Measurements from ENCODE around the gene KCNIP2.

Gene KCNIP2

DNA sequence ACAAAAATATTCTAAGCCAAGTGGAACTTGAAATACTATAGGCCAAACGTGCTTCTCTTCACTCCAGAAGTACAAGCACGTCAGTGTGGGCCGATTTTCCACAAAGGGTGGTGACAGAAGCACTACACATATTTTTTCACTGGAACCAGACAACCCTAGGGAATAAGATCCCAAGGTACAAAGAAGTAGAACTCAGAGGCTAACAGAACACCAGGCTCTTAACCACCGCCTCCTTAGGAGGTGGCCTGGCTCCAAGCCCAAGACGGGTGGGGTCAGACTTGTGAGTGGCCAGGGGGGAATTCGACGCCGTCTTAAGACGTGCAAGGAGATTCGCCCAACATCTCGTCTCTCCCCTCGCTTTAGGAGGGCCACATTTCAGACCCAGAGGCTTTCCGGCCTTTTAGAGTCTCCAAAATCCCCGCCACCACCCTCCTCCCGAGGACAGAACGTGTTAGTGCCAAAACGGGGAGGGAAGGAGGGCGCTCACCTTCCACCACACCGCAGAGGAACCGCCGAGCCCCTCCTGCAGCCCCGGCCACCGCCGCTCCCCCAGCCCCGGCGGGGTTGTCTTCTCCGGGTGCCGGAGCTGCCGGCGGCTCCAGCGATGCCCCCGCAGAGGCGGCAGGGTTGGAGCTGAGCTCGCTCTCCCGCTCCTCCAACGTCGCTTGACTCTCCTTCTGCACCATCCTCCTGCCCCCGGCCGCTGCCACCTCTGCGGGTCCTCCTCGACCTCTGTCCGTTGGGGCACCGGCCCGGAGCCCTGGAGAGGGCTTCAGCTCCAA is 26.1 kb downstream of the KCNIP2 start:
- Histone ChIP-seq H3K36me3 (peaks cover 9% of the 10 kb centered on the region), H3K4me2 (peak overlapping the region; percentile 89), H3K27ac (peak overlapping the region; percentile 94), H3K4me1 (peaks cover 39% of the 10 kb centered on the region), H3K4me3 (peak overlapping the region; percentile 97), H3K27me3 (no peaks in the 10 kb centered on the region), H3K9me3 (no peaks in the 10 kb centered on the region), H3K9ac (peak overlapping the region; percentile 94), H4K20me1 (peaks cover 56% of the 10 kb centered on the region)
- no peak for TF ChIP-seq Cebpa-rat (IDR thresholded peaks at IDR 0.05)

- peak overlapping the region; percentile 94 for H3K27ac ChIP-seq
- H3K4me2 ChIP-seq, result peak overlapping the region; percentile 89
- peaks cover 62% of the 10 kb centered on the region for H4K20me1 ChIP-seq
- no peak for TF ChIP-seq Cebpa-rat (IDR thresholded peaks at IDR 0.05)
- no peaks in the 10 kb centered on the region for H3K27me3 ChIP-seq
- H3K36me3 ChIP-seq, result peaks cover 15% of the 10 kb centered on the region
- H3K9me3 ChIP-seq, result no peaks in the 10 kb centered on the region
- peak overlapping the region; percentile 97 for H3K4me3 ChIP-seq
- peaks cover 39% of the 10 kb centered on the region for H3K4me1 ChIP-seq
- peak overlapping the region; percentile 94 for H3K9ac ChIP-seq
Measured at GRCh38 chr10:101816913-101817336, 26.7 kb downstream of the KCNIP2 start.

DNA sequence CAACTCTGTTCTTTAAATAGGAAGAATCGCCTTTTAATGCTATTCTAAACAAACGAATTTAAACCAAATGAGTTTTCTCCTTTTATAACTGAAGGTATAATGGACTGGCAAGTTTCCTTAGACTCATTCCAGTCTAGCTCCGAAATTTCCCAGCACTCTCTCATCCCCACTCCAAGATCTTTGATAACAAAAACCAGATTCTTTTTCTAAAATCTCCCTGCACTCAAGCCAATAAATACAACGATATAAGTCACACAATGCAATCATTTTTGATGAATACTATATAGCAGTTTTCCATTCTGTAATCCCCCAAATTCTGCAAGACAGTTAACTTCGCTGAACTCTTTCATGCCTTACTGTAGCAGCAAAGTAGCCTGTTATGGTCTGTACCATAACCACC is 27.2 kb downstream of the KCNIP2 start:
- Histone ChIP-seq H3K9ac (peak overlapping the region; percentile 94), H3K4me1 (peaks cover 39% of the 10 kb centered on the region), H3K4me3 (peak overlapping the region; percentile 97), H3K9me3 (no peaks in the 10 kb centered on the region), H4K20me1 (peaks cover 68% of the 10 kb centered on the region), H3K27me3 (no peaks in the 10 kb centered on the region), H3K36me3 (peaks cover 19% of the 10 kb centered on the region), H3K4me2 (peak overlapping the region; percentile 89), H3K27ac (peak overlapping the region; percentile 94)
- TF ChIP-seq Cebpa-rat (IDR thresholded peaks at IDR 0.05), result no peak

GRCh38 chr10:101814466-101815071 is 29.0 kb downstream of the KCNIP2 start:
- Histone ChIP-seq H3K27ac (no peak overlapping the region), H3K4me3 (peak overlapping the region; percentile 97), H3K27me3 (no peaks in the 10 kb centered on the region), H3K4me2 (peak overlapping the region; percentile 89), H4K20me1 (peaks cover 86% of the 10 kb centered on the region), H3K36me3 (peaks cover 38% of the 10 kb centered on the region), H3K4me1 (peaks cover 27% of the 10 kb centered on the region), H3K9ac (peak overlapping the region; percentile 94; the same call in 1 of the 2 replicates), H3K9me3 (no peaks in the 10 kb centered on the region)
- TF ChIP-seq Cebpa-rat (IDR thresholded peaks at IDR 0.05), result no peak

- peaks cover 100% of the 10 kb centered on the region for H4K20me1 ChIP-seq
- H3K4me2 ChIP-seq, result no peak overlapping the region
- H3K27ac ChIP-seq, result no peak overlapping the region
- no peak for TF ChIP-seq Cebpa-rat (IDR thresholded peaks at IDR 0.05)
- H3K4me3 ChIP-seq, result no peak overlapping the region
- H3K9me3 ChIP-seq, result no peaks in the 10 kb centered on the region
- no peaks in the 10 kb centered on the region for H3K27me3 ChIP-seq
- peaks cover 19% of the 10 kb centered on the region for H3K4me1 ChIP-seq
- H3K9ac ChIP-seq, result no peak overlapping the region
- H3K36me3 ChIP-seq, result peaks cover 57% of the 10 kb centered on the region
Measured at GRCh38 chr10:101812606-101813005, 31.0 kb downstream of the KCNIP2 start.

- peaks cover 95% of the 10 kb centered on the region for H4K20me1 ChIP-seq
- H3K4me1 ChIP-seq, result no peaks in the 10 kb centered on the region
- H3K4me2 ChIP-seq, result no peak overlapping the region
- H3K9ac ChIP-seq, result no peak overlapping the region
- peaks cover 99% of the 10 kb centered on the region for H3K36me3 ChIP-seq
- H3K9me3 ChIP-seq, result no peaks in the 10 kb centered on the region
- no peaks in the 10 kb centered on the region for H3K27me3 ChIP-seq
- H3K27ac ChIP-seq, result no peak overlapping the region
- no peak overlapping the region for H3K4me3 ChIP-seq
- TF ChIP-seq Cebpa-rat (IDR thresholded peaks at IDR 0.05), result no peak
Measured at GRCh38 chr10:101807158-101807557, 36.4 kb downstream of the KCNIP2 start.

GRCh38 chr10:101803511-101803910 is 40.1 kb downstream of the KCNIP2 start:
- Histone ChIP-seq H3K4me1 (no peaks in the 10 kb centered on the region), H3K27ac (no peak overlapping the region), H3K9me3 (no peaks in the 10 kb centered on the region), H3K9ac (no peak overlapping the region), H4K20me1 (peaks cover 95% of the 10 kb centered on the region), H3K27me3 (no peaks in the 10 kb centered on the region), H3K36me3 (peaks cover 100% of the 10 kb centered on the region), H3K4me2 (no peak overlapping the region), H3K4me3 (no peak overlapping the region)
- no peak for TF ChIP-seq Cebpa-rat (IDR thresholded peaks at IDR 0.05)

DNA sequence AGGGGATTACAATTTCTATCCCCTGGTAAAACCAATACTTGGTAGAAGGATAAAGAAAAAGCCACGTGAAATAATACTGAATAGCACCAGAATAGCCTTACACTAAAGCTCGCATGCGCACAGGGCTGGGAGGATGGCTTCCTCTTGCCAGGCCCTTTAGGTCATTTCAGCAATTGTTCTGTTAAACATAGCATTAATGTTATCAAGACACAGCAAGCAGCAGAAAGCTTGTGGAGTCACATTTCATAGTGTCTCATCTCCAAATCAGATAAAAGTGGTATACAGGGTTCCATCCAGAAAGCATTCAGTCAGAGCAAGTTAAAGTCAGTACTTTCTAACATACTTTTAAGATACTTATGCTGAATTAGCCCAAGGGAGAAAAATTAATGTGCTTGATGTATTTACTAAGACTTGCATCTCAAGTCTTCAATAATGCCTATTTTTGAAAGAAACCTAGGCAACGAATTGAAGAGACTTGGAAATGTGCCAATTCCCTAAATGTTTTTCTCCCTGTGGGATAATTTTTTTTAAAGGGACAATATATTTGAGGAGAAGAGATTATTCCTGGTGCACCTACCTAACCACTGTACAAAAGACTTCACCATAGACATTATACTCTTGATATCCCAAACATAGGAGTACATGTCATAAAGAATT is 46.1 kb downstream of the KCNIP2 start:
- H3K36me3 ChIP-seq, result peaks cover 99% of the 10 kb centered on the region
- H3K4me2 ChIP-seq, result no peak overlapping the region
- no peaks in the 10 kb centered on the region for H3K4me1 ChIP-seq
- H3K27me3 ChIP-seq, result no peaks in the 10 kb centered on the region
- H3K9ac ChIP-seq, result no peak overlapping the region
- no peak for TF ChIP-seq Cebpa-rat (IDR thresholded peaks at IDR 0.05)
- H4K20me1 ChIP-seq, result peaks cover 95% of the 10 kb centered on the region
- H3K9me3 ChIP-seq, result no peaks in the 10 kb centered on the region
- H3K4me3 ChIP-seq, result no peak overlapping the region
- no peak overlapping the region for H3K27ac ChIP-seq

- Histone ChIP-seq H3K36me3 (peaks cover 98% of the 10 kb centered on the region), H4K20me1 (peaks cover 74% of the 10 kb centered on the region), H3K27me3 (no peaks in the 10 kb centered on the region), H3K9me3 (no peaks in the 10 kb centered on the region), H3K27ac (no peak overlapping the region), H3K4me3 (no peak overlapping the region), H3K9ac (no peak overlapping the region), H3K4me2 (no peak overlapping the region), H3K4me1 (no peaks in the 10 kb centered on the region)
- no peak for TF ChIP-seq Cebpa-rat (IDR thresholded peaks at IDR 0.05)
Measured at GRCh38 chr10:101793526-101793925, 50.1 kb downstream of the KCNIP2 start.

GRCh38 chr10:101789686-101790085 is 53.9 kb downstream of the KCNIP2 start:
- no peak overlapping the region for H3K27ac ChIP-seq
- no peak overlapping the region for H3K4me2 ChIP-seq
- no peaks in the 10 kb centered on the region for H3K9me3 ChIP-seq
- peaks cover 42% of the 10 kb centered on the region for H4K20me1 ChIP-seq
- TF ChIP-seq Cebpa-rat (IDR thresholded peaks at IDR 0.05), result no peak
- no peak overlapping the region for H3K4me3 ChIP-seq
- H3K27me3 ChIP-seq, result no peaks in the 10 kb centered on the region
- H3K36me3 ChIP-seq, result peaks cover 99% of the 10 kb centered on the region
- H3K9ac ChIP-seq, result no peak overlapping the region
- H3K4me1 ChIP-seq, result no peaks in the 10 kb centered on the region
